Activated CD4-positive, alpha-beta T cell treated with anti-CD3 and anti-CD28 coated beads, Interleukin-10, Interleukin-2, amounts not matched to agents 100 ng/mL and 50 ng/mL, durations not matched to agents 16 hours and 8 hours (primary cell): Measurements from ENCODE around the gene VANGL1.
A peak's percentile ranks its signal among the peaks of the same experiment; 100 is the strongest.

ENCODE experiments used
- DNase-seq: peaks from one replicate; pipeline ENCODE4 v3.0.0-alpha.2; 2020

Gene VANGL1

GRCh38 chr1:115669886-115670285 lies 28.1 kb downstream of the VANGL1 start:
- DNase-seq, result no peak

- DNase-seq, result no peak
Observed at GRCh38 chr1:115670476-115671175, 28.9 kb downstream of the VANGL1 start.

- no peak for DNase-seq
Observed at GRCh38 chr1:115671176-115671934, 29.6 kb downstream of the VANGL1 start.

GRCh38 chr1:115672224-115673009 lies 30.6 kb downstream of the VANGL1 start:
- DNase-seq, result no peak

GRCh38 chr1:115676498-115677181 lies 34.9 kb downstream of the VANGL1 start:
- DNase-seq, result no peak

GRCh38 chr1:115677182-115677555 lies 35.4 kb downstream of the VANGL1 start:
- no peak for DNase-seq

- DNase-seq, result no peak
Observed at GRCh38 chr1:115677565-115677964, 35.8 kb downstream of the VANGL1 start.

- DNase-seq, result no peak
Observed at GRCh38 chr1:115678141-115678540, 36.4 kb downstream of the VANGL1 start.

GRCh38 chr1:115679141-115679611 lies 37.4 kb downstream of the VANGL1 start:
- DNase-seq, result no peak

- no peak for DNase-seq
Observed at GRCh38 chr1:115680730-115681111, 39.0 kb downstream of the VANGL1 start.

- DNase-seq, result peak; percentile 5
Observed at GRCh38 chr1:115682792-115683191, 41.0 kb downstream of the VANGL1 start.

GRCh38 chr1:115685029-115685705 lies 43.4 kb downstream of the VANGL1 start:
- no peak for DNase-seq

GRCh38 chr1:115687744-115688143 lies 46.0 kb downstream of the VANGL1 start:
- no peak for DNase-seq

GRCh38 chr1:115690972-115691371 lies 49.2 kb downstream of the VANGL1 start:
- no peak for DNase-seq

- no peak for DNase-seq
Observed at GRCh38 chr1:115692224-115692623, 50.5 kb downstream of the VANGL1 start.

- no peak for DNase-seq
Observed at GRCh38 chr1:115694805-115695204, 53.0 kb downstream of the VANGL1 start.

- DNase-seq, result no peak
Observed at GRCh38 chr1:115697619-115698018, 55.8 kb downstream of the VANGL1 start.

GRCh38 chr1:115701090-115701489 lies 59.3 kb downstream of the VANGL1 start:
- no peak for DNase-seq

GRCh38 chr1:115702959-115703358 lies 61.2 kb downstream of the VANGL1 start:
- DNase-seq, result no peak

- DNase-seq, result no peak
Observed at GRCh38 chr1:115705085-115705951, 63.5 kb downstream of the VANGL1 start.

- no peak for DNase-seq
Observed at GRCh38 chr1:115705963-115706362, 64.2 kb downstream of the VANGL1 start.
